Effector CD8-positive, alpha-beta T cell (primary cell): ENCODE data around the gene OCA2.

Source experiments
- DNase-seq: peaks from one replicate; lab custom pipeline; 2025; lab: John Stamatoyannopoulos, UW

OCA2 gene

DNA sequence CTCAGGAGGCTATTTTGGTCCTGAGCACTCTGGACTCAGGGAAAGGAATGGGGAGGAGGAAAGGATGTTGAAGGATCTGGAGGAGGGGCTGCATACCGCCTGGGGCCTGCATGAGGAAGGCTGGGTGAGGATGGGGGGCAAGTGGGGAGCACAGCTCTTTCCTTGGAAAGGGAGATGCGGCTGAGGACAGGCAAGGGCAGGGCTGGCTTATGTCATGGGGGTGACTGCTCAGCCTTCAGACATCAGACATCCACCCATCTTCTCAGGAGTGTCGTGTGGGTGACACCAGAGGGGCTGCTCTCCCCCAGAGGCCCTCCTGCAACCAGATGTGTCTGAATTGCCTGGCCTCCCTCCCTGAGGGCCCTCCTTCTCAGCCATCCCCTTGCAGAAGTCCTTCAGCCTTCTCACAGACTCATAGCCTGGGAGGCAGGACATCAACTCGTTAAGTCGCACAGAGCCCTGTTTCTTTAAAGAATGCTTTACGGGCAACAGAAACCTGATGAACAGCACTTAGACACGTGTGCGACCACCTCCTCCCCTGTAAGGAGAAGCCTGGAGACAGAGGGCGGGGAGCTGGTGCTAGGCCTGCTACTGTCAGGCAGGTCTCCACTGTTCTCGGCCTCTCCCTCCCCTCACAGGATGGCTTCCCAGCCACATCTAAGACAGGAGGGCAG, 252.3 kb downstream of the OCA2 start:
- DNase-seq = no peak

DNA sequence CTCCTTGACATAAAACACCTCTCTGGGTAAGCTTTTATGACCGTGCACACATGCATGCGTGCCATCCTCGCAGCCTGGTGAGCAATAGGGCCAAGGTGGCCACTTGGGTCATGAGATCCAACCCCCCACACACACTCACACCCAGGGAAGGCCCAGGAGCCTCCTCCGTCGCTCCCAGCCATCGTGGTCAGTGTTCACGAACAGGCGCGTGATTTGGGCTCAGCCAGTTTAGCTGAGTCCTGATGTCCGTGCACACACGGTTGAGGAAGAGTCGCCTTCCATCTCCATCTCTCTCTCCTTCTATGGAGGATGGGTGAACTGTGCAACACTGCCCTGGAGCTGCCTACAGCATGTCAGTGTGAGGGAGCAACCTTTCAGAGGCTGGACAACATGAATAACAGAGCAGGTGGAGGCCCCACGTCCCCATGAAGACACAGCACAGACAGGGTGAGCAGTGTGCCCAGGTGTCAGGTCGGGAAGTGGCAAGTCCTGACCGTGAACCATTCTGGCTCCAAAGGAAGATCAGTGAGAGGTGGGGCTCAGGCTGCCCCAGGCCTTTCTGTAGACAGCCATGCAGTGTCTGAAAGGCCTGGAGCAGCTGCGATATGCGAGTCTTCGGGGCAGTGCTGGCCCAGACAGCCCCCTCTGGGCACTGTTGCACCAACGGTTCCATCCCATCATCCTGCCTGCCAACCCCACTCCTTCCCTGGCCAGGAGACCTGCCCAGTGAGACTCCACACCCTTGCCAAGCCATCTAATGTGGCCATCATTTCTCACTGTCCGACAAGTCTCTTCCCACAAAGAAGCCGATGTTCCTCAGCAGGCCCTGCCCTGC, 253.4 kb downstream of the OCA2 start:
- DNase-seq = no peak

DNA sequence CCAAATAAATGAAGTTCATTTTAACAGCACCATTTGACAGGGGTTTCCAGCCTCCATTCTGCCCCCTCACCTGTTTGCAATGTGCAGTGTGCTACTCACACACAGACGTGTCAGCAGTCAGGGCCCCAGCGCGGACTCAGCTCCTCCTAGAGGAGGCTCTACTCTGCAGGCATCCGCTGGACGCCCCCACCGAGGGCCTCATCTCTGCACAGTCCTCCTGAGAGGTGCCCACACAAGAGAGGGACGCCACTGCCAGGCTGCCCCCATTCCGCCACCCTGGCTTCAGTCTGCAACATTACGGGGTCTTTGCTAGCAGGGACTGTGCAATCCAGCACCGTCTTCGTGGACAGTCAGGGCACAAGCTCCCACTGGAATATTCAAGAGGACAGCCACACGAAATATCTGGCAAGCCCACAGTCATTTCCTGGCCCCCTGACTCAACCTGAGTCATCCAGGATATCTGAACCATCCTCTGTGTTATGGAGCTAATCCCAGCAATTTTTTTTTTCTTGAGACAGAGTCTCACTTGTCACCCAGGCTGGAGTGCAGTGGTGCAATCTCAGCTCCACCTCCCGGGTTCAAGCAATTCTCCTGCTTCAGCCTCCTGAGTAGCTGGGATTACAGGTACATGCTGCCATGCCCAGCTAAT, 255.0 kb downstream of the OCA2 start:
- DNase-seq = no peak

DNA sequence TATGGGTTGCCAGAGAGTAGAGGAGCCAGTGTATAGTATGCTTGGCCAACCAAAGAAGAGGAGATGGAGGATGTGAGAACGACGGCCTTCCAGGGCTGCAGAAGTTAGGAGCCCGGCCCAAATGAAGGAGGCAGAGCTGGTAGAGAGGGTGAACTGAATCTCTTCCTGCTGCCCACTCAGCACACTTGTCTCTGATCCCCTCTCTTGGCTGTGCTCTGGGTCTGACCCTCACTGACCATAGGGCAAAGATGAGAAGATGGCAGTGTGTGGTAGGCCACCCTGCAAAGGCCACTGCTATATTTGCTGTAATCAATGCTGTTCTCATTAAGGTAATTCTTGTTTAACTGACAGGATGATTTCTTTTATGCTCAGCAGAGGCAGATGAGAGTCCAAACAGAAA, 256.0 kb downstream of the OCA2 start:
- no peak for DNase-seq

DNA sequence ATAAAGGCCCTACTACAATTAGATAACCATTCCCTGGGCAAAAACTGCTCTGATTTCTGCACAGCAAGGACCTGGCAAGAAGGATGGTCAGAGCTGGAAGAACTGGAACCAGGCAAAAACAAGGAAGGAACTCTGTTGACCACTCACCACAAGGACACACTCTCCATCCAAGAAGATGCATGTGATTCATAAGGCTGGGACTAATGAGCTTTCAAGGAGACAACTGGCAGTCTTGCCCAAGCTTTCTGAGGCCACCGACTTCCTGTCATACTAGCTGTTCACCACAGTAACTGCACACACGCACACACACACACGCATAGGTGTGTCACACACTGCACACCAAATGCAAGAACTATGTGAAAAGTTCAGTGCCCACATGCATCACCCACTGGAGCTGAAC, 256.6 kb downstream of the OCA2 start:
- no peak for DNase-seq

DNA sequence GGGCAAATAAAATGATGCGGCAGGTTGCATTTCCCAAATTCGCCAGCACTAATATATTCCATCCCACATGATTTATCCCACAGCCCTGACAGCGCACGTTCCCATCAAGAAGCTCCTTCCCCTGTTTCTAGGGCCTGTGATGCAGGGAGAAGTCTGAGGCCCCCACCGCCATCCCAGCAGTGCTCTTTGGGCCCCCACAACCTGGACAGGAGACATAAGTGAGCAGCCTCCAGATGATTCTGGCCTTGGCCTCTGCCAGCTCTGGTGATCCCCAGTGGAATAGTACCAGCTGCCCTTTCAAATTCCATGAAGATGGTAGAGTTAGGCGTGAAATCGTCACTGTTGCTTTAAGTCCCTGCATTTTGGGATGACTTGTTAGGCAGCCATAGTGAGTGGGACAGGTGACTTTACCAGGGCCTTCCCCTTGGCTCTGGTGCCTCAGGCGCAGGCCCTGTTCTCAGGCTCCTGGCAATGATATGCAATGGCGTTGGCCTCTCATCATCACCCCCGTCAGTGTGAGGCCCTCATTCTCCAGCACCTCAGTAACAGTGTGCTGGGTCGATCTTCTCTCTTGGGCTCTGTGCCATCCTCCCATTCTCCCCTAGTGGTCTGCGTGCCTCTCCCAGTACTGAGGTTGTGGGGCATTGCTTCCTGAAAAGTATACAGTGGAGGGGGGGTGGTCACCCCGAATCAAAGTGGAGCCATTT, 263.7 kb downstream of the OCA2 start:
- DNase-seq = no peak

DNA sequence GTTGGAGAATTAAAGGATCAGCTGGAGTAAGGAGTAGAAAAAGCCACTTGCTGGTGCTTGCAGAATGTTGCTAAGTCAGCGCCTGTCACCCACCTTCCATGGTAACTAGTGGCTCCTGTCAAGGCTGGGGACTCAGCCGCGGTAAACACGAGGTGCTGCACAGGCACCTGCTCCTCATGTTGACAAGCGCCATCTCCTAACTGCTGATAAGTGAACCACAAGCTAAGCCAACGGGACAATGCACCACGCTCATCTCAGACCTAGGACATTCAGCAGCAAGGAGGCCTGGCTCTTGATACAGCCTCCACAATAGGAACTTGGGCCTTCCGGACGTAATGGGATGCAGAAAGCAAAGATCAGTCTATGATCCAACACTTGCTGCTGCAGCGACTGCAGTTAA, 264.4 kb downstream of the OCA2 start:
- DNase-seq = no peak

DNA sequence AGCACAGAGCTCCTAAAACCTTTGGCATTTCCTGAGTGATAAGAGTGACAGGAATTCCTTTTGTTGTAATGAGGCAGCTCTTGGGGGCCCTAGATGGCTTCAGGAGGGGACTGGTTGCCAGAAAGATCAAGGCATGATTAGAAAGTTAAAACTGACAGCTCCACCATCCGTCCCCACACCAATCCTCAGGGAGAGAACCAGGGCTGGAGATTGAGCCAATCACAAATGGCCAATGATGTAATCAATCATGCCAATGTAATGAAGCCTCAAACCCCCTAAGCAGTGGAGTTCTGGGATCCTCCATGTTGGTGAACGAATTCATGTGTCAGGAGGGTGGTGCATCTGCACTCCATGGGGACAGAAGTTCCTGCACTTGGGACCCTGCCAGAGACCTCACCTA, 265.1 kb downstream of the OCA2 start:
- DNase-seq = no peak

DNA sequence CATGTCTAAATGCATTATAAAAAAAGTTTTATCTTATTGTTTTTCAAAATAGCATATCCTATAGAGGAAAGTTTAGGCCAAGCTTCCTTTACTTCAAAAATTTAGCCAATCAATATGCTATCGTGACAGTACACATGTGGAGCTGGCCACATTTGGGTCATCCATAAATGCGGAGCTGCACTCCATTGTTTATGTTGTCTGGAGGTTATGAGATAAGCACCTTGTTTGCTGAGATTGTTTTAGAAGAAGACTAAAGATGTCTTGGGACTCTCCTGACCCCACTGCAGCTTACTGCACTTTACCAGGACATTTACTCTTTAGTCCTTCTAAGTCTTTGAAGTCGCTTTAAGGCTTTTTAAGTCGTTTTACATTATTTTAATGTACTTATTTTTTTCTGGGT, 265.9 kb downstream of the OCA2 start:
- no peak for DNase-seq

DNA sequence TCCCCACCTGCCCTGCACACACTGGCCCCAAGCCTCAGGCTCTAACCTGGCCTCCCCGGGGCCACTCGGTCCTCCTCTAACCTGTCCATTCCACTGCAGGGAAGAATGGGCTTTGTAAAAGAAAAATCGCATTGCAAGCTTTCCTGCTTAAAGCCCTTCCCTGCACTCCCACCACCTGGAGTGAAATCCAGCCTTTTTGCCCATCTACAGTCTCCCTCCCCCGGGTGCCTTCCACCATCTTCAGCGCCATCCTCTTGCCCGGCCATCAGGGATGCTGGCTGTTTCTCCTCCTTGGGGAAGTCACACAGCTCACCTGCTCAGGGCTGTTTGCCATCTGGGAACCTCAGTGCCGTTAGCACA, 266.9 kb downstream of the OCA2 start:
- DNase-seq = no peak

DNA sequence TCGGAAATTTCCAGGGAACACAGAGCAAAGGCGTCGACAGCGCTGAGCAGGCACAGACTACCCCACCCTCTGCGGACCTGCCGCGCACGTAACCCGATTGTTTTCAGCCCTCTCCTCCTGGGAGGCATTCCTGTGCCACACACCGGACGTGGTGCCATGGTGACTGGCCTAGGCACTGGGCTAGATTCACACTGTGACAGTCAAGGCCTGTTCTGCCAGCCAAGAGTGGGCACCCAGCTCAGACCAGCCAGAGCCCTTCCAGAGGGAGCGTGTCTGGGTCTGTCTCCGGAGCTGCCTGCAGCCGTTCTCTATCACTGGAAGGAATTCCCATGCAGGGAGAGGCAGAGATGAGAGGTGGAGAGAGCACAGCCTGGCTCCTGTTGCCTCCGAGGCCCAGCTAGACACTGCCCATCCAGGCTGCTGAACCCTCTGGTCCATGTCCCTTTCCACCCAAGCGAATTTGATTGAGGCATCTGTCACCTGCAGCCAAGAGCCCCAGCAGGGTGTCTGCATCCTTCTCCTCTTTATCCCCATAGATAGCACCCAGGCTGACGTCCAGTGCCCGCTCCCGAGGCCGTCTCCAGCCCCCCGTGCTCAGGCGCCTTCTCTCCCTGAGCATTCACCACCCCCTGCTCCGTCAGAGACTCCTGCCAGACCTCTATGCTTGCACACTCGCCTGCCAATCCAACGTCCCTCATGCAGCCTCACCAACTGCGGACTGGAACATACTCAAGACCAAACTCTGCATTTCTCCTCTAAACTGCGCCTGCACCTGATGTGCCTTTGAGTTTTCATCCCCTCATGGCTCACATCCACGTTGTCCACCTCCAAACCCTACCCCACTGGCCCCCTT, 267.5 kb downstream of the OCA2 start:
- DNase-seq = no peak

DNA sequence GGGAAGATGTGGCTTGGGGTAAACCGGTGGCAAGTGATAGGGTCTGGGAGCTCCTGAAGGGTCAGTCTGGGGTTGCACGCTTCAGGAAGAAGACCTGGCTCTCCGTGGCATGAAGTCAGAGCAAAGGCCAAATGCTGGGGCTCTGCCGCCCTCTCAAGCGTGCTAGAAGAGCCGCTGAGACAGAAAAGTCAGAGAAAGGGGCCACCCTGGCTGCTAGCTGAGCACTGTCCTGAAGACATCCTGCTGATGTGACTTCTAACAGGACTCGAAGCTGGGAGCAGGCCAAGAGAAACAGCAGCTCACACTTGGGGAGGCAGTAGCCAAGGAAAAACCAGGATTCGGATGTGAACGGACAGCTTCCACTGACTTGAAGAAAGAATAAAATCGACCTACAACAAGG, 270.4 kb downstream of the OCA2 start:
- DNase-seq = no peak

DNA sequence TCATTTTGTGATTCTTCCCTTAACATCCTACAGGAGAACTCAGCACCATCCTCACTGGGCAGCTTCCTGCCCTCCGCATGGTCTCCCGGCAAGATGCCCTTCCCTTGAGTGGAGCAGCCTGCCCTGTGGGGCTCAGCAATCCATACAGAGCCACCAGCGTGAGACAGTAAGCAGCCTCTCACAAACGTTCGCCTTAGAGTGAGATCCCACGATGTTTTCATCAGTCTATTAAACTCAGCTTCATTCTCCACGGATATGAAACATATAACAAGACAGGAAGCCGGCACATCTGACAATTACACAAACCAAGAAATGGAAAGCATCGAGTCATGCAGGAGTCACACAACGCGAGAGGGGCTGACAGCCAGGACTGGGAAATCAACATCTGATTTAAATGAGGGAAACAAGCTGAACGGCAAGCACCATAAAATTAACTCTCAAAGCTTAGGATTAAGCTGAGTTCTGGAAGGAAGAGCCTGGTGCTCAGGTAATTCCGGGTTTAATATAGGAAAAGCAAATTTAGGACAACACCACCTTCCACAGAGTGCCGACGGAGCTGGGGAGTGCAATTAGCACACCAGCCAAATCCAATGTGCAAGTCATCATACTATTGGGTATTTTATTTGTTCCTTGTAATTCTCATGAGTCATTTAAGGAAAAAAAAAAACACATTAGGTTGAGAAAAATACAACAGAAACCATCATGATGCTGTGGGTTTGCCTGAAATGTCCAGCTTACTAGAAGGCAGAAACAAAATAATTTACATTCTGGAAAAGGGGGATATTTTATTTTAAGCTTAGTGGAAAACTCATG, 272.0 kb downstream of the OCA2 start:
- no peak for DNase-seq

DNA sequence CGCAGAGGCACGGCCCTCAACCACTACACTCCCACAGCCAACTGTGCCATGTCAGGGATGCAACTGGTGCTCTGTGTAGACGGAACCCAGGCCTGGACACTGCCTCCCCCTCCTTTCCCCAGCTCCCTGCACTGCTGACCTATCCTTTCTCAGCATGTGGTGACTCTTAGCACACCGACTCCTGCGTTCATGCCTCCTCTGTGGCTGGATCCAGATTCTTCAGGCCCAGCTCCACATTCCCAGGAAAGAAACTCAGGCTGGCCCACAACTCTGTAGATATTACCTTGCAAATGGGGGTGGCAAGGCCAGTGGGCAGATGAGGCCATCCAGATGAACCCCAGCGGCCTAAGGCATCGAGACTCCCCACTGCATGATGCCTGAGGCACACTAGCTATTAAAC, 272.7 kb downstream of the OCA2 start:
- no peak for DNase-seq

DNA sequence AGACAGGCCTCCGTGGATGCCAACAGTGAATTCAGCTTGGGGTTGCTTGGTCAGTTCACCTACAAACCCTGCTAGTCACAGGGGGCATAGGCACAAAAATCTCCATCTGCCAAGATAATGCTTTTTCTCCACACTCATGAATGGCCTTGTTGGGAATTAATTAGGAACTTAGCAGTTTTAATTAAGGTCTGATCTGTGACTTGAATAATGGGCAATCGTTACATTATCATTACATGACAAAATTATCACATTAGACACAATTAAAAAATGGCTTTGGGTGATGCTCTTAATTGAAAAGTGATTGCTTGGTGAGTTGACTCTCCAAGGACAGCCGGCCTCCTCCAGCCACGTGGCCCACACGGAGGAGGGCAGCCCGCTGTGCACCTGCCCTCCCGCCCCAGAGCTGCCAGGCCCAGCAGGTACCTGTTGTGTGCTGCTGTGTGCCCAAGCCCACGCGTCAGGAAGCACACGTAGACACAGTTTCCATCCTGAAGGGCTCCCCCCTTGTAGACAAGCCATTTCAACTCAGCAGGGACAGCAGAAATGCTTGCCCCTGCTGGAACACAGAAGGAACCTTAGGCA, 274.2 kb downstream of the OCA2 start:
- DNase-seq = no peak

DNA sequence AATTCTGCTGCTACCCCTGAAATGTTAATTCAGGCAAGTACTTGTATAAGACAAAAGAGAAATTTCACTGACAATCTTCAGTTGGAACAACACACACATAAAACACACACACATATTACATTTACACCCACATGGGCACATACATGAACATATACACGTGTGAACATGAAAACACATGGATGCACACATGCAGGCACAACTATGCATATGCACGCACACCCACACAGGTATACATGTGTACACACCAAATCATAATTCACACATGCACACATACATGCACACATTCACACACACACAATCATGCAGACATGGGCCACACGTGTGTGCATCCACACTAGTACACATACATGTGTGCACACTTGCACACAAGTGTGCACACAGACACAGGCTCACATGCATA, 277.8 kb downstream of the OCA2 start:
- no peak for DNase-seq

DNA sequence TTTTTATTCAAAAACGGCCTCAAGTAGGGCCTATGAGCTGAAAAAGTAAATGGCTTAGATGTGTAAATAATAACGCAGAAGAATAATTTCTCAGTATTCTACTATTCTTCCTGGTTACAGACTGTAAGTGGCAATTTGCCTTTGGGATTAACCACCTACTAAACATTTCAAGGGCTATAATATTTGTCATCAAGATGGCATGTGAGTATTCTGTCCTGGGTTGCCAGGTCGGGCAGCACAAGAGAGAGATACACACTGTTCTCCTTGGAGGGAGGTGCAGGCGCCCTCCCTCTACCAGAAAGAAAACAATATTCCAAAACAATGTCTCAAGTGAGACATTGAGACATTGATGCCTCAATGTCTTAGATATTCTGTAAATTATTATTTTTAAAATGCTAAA, 278.4 kb downstream of the OCA2 start:
- no peak for DNase-seq

DNA sequence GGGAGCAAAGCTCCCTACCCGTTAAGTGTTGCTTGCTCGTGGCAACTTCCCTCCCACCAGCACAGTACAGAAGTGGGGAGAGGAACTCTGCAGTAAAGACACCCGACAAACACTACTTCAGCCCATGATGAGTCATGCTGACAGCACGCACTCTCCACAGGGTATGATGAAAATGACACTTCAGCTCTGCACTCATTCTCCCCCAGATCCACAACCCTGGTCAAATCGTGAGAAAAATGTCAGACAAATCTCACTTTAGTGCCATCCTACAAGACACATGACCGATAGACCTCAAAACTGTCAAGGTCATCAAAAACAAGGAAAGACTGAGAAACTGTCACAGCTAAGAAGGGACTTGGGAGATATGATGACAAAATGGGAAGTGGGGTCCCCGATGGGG, 278.9 kb downstream of the OCA2 start:
- no peak for DNase-seq

DNA sequence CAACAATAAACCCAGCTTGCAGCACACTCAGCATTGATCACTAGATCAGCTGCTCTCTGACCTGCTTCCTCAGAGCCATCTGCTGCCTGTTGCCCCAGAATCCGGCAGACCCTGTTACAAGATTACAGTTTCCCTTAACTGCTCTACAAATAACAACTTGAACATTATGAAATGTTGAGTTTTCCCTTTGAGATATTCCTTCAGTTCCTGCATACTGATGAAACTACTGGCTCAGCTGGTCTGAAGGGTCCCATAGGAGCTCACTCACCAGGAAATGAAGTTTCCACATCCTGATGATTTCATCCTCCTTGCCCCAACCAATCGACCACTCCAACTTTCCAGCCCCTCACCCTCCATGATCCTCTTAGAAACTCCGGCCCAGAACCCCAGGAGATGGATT, 281.9 kb downstream of the OCA2 start:
- no peak for DNase-seq

DNA sequence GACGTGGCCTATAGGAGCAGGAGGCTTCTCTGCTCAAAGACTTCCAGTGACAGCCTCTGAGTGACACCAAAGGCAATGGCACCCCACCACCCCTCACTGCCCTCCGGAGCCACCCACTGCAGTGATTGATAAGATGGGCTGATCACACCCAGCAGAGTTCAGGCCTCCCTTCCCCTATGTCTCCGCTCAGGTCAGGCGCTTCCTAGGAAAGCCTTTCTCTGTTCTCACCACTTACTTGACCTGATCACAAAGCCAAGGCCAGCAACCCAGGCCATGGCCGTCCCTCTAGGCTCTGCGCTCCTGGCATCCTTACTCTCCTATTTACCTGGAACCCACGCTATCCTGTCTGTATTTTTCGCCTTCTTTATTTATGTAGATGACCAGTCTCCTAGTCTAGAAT, 282.3 kb downstream of the OCA2 start:
- no peak for DNase-seq
